Measurements from ENCODE around the gene DBR1.

- TF ChIP-seq CTCF (IDR thresholded peaks at IDR 0.05; ENCODE audit: low read depth, low read length) (no peak), EZH2phosphoT487 (IDR thresholded peaks at IDR 0.05; ENCODE audit: low read depth) (no peak)
These were observed 48.2 kb upstream of the DBR1 start for GRCh38 chr3:138222942-138223287.
